ENCODE results near the gene SORBS1. TPM values are rescaled to one million over a fixed set of nuclear protein-coding genes. Genes with fewer than 3 reads are reported as not detected.

SORBS1 gene
- total RNA-seq, 1 donor from 2014 or later: 416 TPM

- Histone ChIP-seq H3K36me3 (peaks cover 4 to 9% of the 10 kb centered on the region in 2 donors), H3K4me1 (peaks cover 25 to 73% of the 10 kb centered on the region in 2 donors), H3K27ac (peak overlapping the region; percentile 3 to 42), H3K4me3 (peak overlapping the region in 1 of 2 donors; percentile 40), H3K27me3 (no peaks in the 10 kb centered on the region), H3K9me3 (no peaks in the 10 kb centered on the region)
- DNase-seq (ENCODE audit: low spot score in 2 of 2): no peak
- intact Hi-C loops (cut with DNase I): loop anchor here (5.0 kb wide), 1 partner anchor 78 kb away; no protein-coding TSS in a partner anchor
- TF ChIP-seq CTCF (IDR thresholded peaks at IDR 0.05): no peak
Measured at GRCh38 chr10:95524358-95525032, 36.7 kb downstream of the SORBS1 start.

DNA sequence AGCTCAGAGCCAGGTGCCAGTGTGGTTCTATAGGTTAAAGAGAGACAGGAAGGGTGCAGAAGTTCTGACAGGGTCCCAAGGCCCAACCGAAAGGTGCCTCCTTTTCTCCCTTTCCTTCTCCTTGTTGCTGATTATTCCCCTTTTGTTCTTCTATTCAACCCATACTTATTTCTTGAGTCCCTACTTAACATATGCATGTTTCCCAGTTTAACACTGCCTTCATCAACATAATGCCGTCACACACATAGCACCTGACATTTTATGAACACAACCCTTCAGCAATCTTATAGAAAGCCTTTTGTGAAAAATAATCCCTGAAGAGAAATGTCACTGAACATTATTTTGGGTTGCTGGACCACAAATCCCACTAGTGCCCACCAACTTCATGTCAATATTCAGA lies 39.1 kb downstream of the SORBS1 start:
- H3K9me3 ChIP-seq: no peaks in the 10 kb centered on the region
- peaks cover 32 to 75% of the 10 kb centered on the region in 2 donors for H3K4me1 ChIP-seq
- peak overlapping the region in 1 of 2 donors; percentile 5 for H3K4me3 ChIP-seq
- H3K27me3 ChIP-seq: no peaks in the 10 kb centered on the region
- no peak for DNase-seq (ENCODE audit: low spot score in 2 of 2)
- peak overlapping the region; percentile 88 to 92 for H3K27ac ChIP-seq
- no peak for TF ChIP-seq CTCF (IDR thresholded peaks at IDR 0.05)
- intact Hi-C loops (cut with DNase I): no loop called here
- peaks cover 4 to 9% of the 10 kb centered on the region in 2 donors for H3K36me3 ChIP-seq

DNA sequence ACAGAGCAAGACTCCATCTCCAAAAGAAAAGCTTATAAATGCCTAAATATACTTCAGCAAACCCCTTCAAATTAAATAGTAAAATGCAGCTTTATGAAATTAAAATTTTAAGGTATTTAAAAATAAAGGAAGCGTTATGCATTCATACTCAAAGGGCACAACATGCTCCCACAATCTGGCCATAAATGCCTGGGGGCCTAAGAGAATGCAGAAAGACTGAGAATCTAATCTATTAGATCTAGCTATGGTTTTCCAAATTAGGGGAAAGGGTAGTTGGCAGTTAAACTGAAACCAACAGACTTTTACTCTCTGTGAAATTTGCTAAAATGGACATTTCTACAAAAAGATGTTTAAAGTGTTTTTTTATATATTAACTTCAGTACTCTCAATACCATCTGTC lies 40.6 kb downstream of the SORBS1 start:
- Histone ChIP-seq H3K27me3 (no peaks in the 10 kb centered on the region), H3K4me3 (peak overlapping the region in 1 of 2 donors; percentile 18), H3K27ac (peak overlapping the region; percentile 88 to 92), H3K9me3 (no peaks in the 10 kb centered on the region), H3K4me1 (peaks cover 25 to 77% of the 10 kb centered on the region in 2 donors), H3K36me3 (peaks cover 4 to 13% of the 10 kb centered on the region in 2 donors)
- DNase-seq (ENCODE audit: low spot score in 2 of 2): no peak
- no peak for TF ChIP-seq CTCF (IDR thresholded peaks at IDR 0.05)
- intact Hi-C loops (cut with DNase I): no loop called here

GRCh38 chr10:95518455-95519452 lies 42.4 kb downstream of the SORBS1 start:
- intact Hi-C loops (cut with DNase I): loop anchor here (5.0 kb wide), 1 partner anchor 44 kb away; the partner anchor contains the start of gene SORBS1
- no peaks in the 10 kb centered on the region for H3K27me3 ChIP-seq
- no peak for TF ChIP-seq CTCF (IDR thresholded peaks at IDR 0.05)
- H3K4me1 ChIP-seq: peaks cover 27 to 72% of the 10 kb centered on the region in 2 donors
- H3K36me3 ChIP-seq: peaks cover 4 to 7% of the 10 kb centered on the region in 2 donors
- H3K4me3 ChIP-seq: peak overlapping the region in 1 of 2 donors; percentile 18
- no peaks in the 10 kb centered on the region for H3K9me3 ChIP-seq
- peak overlapping the region; percentile 88 to 92 for H3K27ac ChIP-seq
- no peak for DNase-seq (ENCODE audit: low spot score in 2 of 2)

DNA sequence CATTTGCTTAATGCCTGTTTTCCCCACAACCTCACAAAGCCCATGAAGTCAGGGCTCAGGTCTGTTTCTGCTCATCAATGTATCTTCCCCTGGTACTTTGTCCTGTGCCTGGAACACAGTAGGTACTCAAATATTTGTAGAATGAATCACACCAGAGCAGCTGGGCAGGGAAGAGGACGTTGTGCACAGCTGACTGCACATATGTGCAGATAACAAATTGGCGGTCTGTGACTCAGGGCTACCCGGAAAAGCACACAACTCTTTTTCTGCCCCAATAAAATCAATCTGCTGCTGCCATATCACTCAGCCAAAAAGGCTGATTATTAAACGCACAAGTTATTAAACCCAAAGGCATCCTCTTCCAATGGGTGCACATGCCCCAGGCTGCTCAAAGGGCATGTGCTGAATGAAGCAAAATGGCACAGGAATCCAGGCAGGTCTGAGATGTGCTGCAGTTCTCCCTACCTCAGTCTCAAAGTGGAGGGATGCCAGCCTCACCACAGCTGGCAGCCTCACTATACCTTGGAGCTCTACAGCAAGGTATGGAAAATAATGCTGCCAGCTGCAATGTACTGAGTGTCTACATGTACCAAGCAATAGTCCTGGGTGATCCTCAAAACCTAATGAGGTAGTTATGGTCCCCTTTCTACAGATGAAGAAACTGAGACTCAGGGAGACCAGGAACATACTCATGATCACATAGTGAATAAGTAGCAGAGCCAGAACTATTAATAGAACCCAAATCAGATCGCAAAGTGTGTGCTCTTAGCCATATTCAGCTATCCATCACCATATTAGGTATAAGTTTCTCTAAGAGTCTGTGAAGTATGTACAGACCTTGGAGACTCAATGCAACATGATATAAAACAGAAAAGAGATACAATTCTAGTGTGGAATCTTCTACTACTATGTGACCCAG lies 43.4 kb downstream of the SORBS1 start:
- peak overlapping the region; percentile 88 to 92 for H3K27ac ChIP-seq
- H3K4me1 ChIP-seq: peaks cover 27 to 73% of the 10 kb centered on the region in 2 donors
- H3K27me3 ChIP-seq: no peaks in the 10 kb centered on the region
- no peak for DNase-seq (ENCODE audit: low spot score in 2 of 2)
- H3K36me3 ChIP-seq: peaks cover 4 to 7% of the 10 kb centered on the region in 2 donors
- peak overlapping the region in 1 of 2 donors; percentile 20 for H3K4me3 ChIP-seq
- H3K9me3 ChIP-seq: no peaks in the 10 kb centered on the region
- TF ChIP-seq CTCF (IDR thresholded peaks at IDR 0.05): no peak
- intact Hi-C loops (cut with DNase I): loop anchor here (5.0 kb wide), 1 partner anchor 45 kb away; the partner anchor contains the start of gene SORBS1

Data from ascending aorta (tissue), 2 donors.